Stimulated activated CD8-positive, alpha-beta memory T cell treated with anti-CD3 and anti-CD28 coated beads, Interleukin-7, amount 100 ng/mL, for 4 hours (primary cell): ENCODE data around the gene IZUMO4.
"Not testable (repeated sequence)": the region's sequence is repeated elsewhere in the genome, so short reads cannot be mapped to it uniquely, and the experiment has no call there.

Experiments used
- DNase-seq, 2 donors: peaks; one replicate each; pipeline ENCODE4 v3.0.0-alpha.2; 2020; ENCODE audit warnings: low read depth in 2 of 2

The IZUMO4 gene

DNA sequence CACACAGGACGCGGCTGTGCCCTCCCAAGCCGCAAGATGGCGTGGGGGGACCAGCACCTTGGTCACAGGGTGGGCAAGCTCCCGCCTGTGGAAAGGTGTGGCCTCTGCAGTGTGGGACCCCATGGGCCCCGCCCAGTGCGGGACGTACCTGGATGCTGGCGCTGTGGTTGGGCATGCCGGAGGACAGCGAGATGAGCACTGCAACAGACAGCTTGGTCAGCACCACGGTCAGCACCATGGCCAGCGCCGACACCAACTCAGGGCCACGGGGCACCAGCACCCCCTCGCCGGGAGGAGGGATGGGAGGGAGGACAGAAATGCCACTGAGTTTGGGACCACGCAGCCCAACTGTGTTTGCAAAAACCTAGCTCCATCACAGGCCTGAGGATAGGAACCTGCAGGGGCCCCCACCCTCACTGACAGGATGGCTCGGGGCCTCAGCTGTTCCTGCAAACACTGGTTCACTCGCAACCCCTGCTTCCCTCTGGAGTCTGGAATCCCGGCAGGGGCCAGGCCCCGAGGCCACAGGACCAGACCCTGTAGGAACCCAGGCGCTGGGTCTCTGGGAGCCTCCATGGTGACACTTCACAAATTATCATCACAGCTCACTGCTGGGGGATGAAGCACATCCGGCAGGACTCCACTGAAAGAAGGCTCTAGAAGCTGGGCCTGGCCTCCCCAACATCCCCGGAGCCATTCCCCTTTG, 27.1 kb downstream of the IZUMO4 start:
- DNase-seq, result no peak

- DNase-seq, result no peak
Observed at GRCh38 chr19:2126879-2127518, 30.3 kb downstream of the IZUMO4 start.

DNA sequence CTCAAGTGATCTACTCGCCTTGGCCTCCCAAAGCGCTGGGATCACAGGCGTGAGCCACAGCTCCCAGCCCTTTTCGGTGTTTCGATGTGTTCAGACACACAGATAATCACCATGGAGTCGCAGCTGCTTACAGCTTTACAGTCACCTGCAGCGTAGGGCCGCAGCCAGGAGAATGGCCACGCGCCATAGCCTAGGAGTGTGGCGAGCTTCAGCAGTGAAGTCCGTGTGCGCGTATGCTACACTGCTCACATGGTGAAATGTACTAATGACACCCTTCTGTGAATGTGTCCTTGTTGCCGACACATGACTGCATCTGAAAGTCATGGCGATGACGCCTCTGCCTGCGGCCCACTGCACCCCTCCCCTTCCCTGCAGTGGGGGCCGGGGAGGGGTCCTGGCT, 31.0 kb downstream of the IZUMO4 start:
- DNase-seq, result no peak

GRCh38 chr19:2128252-2128651, 31.5 kb downstream of the IZUMO4 start:
- DNase-seq, result not testable (repeated sequence)

GRCh38 chr19:2129022-2129421, 32.3 kb downstream of the IZUMO4 start:
- no peak for DNase-seq

- DNase-seq, result no peak
Observed at GRCh38 chr19:2129486-2129885, 32.8 kb downstream of the IZUMO4 start.

GRCh38 chr19:2129892-2130770, 33.4 kb downstream of the IZUMO4 start:
- no peak for DNase-seq

DNA sequence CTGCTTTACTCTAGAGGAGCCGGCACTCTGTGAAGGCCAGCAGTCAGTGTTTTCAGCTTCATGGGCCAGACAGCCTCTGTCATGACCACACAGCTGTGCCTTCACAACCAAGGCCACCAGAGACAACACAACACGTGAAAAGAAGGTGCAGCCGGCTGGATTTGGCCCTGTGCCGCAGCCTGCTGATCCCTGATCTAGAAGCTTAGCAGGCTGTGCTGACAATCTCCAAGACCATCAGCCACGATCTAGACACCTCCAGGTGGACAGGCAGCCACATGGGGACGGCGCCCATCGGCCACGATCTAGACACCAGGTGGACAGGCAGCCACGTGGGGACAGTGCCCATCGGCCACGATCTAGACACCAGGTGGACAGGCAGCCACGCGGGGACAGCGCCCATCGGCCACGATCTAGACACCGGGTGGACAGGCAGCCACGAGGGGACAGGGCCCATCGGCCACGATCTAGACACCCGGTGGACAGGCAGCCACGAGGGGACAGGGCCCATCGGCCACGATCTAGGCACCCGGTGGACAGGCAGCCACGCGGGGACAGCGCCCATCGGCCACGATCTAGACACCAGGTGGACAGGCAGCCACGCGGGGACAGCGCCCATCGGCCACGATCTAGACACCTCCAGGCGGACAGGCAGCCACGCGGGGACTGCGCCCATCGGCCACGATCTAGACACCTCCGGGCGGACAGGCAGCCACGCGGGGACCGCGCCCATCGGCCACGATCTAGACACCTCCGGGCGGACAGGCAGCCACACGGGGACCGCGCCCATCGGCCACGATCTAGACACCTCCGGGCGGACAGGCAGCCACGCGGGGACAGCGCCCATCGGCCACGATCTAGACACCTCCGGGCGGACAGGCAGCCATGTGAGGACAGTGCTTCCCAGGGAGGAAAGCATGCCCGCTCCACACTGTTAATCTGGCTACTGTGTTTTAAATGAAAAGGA, 34.6 kb downstream of the IZUMO4 start:
- not testable (repeated sequence) for DNase-seq

- DNase-seq, result no peak
Observed at GRCh38 chr19:2132191-2132590, 35.5 kb downstream of the IZUMO4 start.

- DNase-seq, result no peak
Observed at GRCh38 chr19:2132731-2133490, 36.2 kb downstream of the IZUMO4 start.

DNA sequence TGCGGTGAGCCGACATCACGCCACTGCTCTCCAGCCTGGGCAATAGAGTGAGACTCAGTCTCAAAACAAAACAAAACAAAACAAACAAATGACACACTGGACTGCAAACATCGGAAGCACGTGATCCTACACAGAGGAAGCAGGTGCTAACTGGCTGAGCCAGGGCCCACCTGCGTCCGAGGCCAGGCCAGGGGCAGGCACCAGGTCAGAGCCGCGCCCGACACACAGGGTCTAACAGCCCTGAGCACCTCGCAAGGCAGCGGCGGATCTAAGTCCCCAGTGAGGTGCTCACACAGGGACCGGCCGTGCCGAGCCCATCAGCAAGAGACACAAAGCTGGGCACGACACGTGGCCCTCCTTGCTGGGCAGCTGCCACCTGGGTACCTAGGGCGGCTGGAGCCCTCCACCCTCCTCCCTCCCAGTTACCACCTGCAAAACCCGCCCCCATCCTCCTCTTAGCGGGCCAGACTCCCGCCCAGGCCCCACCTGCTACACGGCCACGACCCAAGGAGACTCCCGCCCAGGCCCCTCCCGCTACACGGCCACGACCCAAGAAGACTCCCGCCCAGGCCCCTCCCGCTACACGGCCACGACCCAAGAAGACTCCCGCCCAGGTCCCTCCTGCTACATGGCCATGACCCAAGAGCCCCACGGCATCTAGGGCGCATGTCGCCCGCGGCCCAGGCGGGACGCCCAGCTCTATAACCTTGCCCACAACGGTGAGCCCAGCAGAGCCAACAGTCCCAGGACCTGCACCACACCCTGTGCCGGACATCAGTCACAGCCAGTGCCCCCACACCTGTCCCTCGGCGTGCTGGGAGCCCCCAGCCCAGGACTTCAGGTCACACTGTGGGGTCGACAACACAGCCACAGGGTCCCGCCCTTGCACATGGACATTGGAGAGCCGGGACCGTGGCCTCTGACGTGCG, 39.0 kb downstream of the IZUMO4 start:
- no peak for DNase-seq

GRCh38 chr19:2136796-2137195, 40.1 kb downstream of the IZUMO4 start:
- DNase-seq, result no peak

DNA sequence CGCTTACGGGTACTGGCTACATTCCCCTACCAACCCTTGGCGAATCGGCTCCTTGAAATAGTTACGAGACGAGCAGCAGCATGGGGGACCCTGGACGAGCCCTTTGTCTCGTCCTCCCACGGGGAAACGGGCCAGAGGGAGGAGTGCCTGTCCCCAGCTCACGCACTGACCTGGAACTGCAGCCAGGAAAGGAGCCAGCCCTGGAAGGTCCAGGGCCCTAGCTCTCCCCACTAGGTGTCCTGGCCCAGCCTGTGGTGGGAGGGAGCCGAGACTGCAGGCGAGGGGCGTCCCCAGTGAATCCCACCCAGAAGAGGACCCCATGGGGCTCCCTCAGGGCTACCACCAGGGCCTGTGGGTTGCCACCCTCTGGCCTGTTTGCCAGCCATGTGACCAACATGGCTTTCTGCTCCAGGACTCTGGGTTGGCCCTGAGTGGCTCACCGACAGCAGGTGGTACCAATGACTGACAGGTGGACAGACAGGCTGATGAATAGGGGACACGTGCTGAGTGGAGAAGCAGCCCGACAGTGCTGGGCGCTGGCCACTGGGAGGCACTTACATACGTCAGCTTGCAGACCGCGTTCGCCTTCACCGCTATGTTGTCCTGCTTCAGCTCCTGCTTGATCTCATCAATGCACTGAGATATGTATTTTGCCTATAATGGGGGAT, 41.5 kb downstream of the IZUMO4 start:
- DNase-seq, result no peak

GRCh38 chr19:2139385-2140137, 42.8 kb downstream of the IZUMO4 start:
- DNase-seq, result no peak

- DNase-seq, result no peak
Observed at GRCh38 chr19:2140138-2140569, 43.4 kb downstream of the IZUMO4 start.

- DNase-seq, result no peak
Observed at GRCh38 chr19:2142173-2142829, 45.6 kb downstream of the IZUMO4 start.

DNA sequence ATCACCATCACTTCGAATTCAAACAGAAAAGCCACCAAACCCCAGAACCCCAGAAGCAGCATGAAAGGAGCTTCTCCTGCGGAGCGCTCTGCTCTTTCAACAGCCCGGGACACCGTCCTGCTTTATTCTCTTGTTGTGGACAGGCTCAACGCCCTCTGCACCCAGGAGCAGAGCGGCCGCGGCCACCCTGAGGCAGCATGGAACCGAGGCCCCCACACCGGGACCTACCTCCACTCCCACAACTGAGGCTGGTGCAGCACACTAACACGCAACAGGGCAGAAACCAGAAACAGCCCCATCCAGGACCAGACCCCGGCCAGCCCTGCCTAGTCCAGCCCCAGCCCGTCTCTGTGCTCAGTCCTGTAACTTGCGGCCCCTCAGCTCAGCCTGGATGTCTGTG, 47.5 kb downstream of the IZUMO4 start:
- no peak for DNase-seq

DNA sequence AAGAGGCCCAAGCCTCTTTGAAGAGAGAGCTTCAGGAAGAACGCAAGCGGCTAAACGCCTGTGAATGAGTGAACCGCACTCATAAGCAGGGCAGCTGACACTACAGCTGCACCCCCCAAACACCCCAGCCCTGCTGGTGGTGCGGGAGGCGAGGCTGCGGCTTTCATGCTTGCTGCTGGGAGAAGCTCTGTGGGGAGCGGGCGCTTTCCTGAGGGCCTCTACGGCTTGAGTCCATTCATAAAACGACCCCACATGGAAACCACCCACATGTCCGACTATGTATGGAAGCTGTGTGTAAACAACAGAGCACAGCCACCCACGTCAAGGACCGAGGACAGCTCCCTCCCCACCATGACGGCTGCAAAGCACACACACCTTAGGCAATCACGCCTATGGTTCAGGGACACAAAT, 49.1 kb downstream of the IZUMO4 start:
- DNase-seq, result no peak
